ENCODE data around the gene LAMB1. TPM values are rescaled to one million over a fixed set of nuclear protein-coding genes. Genes with fewer than 3 reads are reported as not detected.

Gene LAMB1
- total RNA-seq, 1 donor from 2014 or later, result 226 TPM

DNA sequence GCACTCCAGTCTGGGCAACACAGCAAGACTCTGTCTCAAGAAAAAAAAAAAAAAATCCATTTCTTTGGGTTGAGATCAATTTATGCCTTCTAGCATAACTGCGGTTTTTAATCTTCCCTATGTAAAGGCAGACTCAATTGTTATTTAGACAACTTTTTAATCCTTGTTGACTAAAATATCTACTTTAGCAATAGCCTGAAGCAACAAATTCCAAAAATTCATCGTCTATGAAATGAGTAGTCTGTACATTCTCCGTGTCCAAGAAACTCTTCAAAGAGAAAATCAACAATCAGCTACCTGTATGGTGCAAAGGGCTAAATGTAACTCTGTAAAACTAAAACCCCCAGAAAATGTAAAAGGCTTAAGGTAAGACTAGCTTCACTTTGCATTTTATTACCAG is 22.8 kb downstream of the LAMB1 start:
- no peak overlapping the region for H3K4me3 Mint-ChIP-seq
- H3K36me3 Mint-ChIP-seq, result peaks cover 50% of the 10 kb centered on the region

DNA sequence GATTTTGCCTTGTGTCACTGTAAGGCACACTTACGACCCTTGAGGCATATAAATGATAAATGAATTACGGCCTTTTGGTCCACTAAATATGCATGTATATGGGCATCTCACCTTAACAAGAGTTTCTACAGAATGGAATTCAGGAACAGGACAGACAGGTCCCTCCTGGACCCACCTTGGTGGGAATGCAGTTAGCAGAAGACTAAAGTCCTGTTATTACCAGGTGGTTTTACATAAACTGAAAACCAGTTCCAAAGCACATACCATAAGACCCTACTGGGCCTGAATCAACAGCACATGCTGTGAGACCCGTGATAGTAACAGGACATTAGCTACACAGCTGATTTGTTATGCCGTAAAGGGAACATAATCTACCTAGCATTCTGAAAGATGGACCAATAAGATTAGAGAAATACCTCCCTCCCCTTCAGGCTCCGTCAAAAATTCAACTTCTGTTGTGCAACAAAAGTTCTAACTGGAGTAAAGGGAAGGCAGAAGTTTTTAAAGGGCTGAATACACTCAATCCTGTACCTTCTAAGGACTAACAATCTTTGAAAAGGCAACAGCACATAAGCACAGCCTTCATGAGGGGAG is 24.0 kb downstream of the LAMB1 start:
- Mint-ChIP-seq H3K36me3 (peaks cover 48% of the 10 kb centered on the region), H3K9me3 (no peaks in the 10 kb centered on the region), H3K4me3 (no peak overlapping the region), H3K27me3 (no peaks in the 10 kb centered on the region), H3K4me1 (ENCODE audit: unreplicated experiment) (peaks cover 19% of the 10 kb centered on the region), H3K27ac (peak overlapping the region; percentile 69)
- DNase-seq (ENCODE audit: extremely low spot score, unreplicated experiment), result no peak
- TF ChIP-seq, protein P1, sequence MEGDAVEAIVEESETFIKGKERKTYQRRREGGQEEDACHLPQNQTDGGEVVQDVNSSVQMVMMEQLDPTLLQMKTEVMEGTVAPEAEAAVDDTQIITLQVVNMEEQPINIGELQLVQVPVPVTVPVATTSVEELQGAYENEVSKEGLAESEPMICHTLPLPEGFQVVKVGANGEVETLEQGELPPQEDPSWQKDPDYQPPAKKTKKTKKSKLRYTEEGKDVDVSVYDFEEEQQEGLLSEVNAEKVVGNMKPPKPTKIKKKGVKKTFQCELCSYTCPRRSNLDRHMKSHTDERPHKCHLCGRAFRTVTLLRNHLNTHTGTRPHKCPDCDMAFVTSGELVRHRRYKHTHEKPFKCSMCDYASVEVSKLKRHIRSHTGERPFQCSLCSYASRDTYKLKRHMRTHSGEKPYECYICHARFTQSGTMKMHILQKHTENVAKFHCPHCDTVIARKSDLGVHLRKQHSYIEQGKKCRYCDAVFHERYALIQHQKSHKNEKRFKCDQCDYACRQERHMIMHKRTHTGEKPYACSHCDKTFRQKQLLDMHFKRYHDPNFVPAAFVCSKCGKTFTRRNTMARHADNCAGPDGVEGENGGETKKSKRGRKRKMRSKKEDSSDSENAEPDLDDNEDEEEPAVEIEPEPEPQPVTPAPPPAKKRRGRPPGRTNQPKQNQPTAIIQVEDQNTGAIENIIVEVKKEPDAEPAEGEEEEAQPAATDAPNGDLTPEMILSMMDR (conservative IDR thresholded peaks at IDR 0.05), result no peak

More for the DNA sequence above, 22.8 kb downstream of the LAMB1 start:
- Mint-ChIP-seq H3K9me3 (no peaks in the 10 kb centered on the region), H3K27me3 (no peaks in the 10 kb centered on the region), H3K4me1 (ENCODE audit: unreplicated experiment) (peaks cover 20% of the 10 kb centered on the region), H3K27ac (peak overlapping the region; percentile 17)
- DNase-seq (ENCODE audit: extremely low spot score, unreplicated experiment), result no peak
- TF ChIP-seq, protein P1 (conservative IDR thresholded peaks at IDR 0.05), result no peak

DNA sequence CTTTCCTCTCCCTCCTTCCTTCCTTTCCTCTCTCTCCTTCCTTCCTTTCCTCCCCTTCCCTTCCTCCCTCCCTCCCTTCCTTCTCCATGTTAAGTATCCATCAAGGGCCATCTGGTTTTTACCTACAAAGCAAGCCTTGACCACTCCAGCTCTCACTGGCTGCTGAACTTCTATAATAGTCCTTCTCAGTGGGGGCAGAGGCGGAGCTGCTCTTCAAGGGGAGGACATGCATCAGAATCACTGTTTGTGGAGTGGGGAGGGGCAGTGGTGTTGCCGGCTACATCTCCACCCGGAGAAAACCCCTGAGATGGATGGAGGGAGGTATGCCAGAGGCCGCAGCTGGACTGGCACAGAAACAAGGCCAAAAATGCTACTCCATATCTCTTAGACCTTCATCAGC is 25.9 kb downstream of the LAMB1 start:
- DNase-seq (ENCODE audit: extremely low spot score, unreplicated experiment), result no peak
- H3K27ac Mint-ChIP-seq, result no peak overlapping the region
- no peaks in the 10 kb centered on the region for H3K27me3 Mint-ChIP-seq
- H3K36me3 Mint-ChIP-seq, result peaks cover 52% of the 10 kb centered on the region
- H3K4me1 Mint-ChIP-seq (ENCODE audit: unreplicated experiment), result peaks cover 13% of the 10 kb centered on the region
- H3K4me3 Mint-ChIP-seq, result no peak overlapping the region
- no peaks in the 10 kb centered on the region for H3K9me3 Mint-ChIP-seq
- TF ChIP-seq, protein P1 (conservative IDR thresholded peaks at IDR 0.05), result no peak

DNA sequence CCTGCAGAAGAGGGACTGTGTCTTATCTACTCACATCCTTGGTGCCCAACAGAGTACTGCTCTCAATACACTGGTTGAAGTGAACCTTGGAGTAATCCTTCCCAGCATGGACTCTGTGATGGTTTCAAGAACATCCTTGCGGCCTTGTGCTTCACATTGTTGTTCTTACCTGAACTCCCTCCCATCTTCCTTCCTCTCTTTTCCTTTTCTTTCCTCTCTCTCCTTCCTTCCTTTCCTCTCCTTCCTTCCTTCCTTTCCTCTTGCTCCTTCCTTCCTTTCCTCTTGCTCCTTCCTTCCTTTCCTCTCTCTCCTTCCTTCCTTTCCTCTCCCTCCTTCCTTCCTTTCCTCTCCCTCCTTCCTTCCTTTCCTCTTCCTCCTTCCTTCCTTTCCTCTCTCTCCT is 26.3 kb downstream of the LAMB1 start:
- DNase-seq (ENCODE audit: extremely low spot score, unreplicated experiment), result no peak
- Mint-ChIP-seq H3K36me3 (peaks cover 52% of the 10 kb centered on the region), H3K9me3 (no peaks in the 10 kb centered on the region), H3K27ac (no peak overlapping the region), H3K4me1 (ENCODE audit: unreplicated experiment) (peaks cover 15% of the 10 kb centered on the region), H3K27me3 (no peaks in the 10 kb centered on the region), H3K4me3 (no peak overlapping the region)
- TF ChIP-seq, protein P1 (conservative IDR thresholded peaks at IDR 0.05), result no peak

DNA sequence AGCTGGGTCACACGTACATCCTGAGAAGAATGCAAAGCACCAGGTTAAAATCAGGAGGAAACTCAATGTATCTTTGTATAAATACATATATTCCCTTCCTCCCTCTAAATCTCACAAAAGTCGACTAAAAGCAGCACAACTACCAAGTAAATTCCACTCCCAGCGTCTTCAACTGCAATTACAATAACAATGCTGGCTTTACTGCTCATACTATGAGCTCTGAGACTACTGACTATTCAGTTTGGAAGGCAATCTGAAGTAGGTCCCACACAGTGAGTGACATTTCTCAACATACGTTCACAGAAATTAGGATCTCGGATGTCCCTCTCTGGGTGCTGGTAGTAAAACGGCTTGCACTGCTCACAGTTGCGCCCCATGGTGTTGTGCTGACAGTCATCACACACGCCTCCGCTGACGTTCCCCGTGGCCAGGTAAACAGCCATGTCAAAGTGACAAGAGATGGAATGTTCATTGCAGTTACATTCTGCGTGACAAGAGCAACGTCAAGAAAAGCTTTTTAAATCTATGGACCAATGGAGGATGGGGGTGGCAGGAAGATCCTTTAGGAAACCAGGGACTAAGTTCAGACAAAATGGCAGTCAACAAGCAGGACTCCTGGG is 27.5 kb downstream of the LAMB1 start:
- Mint-ChIP-seq H3K27me3 (no peaks in the 10 kb centered on the region), H3K36me3 (peaks cover 53% of the 10 kb centered on the region)

More for the DNA sequence above, 27.5 kb downstream of the LAMB1 start:
- Mint-ChIP-seq H3K4me1 (ENCODE audit: unreplicated experiment) (peaks cover 18% of the 10 kb centered on the region), H3K27ac (no peak overlapping the region), H3K9me3 (no peaks in the 10 kb centered on the region), H3K4me3 (no peak overlapping the region)
- no peak for DNase-seq (ENCODE audit: extremely low spot score, unreplicated experiment)
- TF ChIP-seq, protein P1 (conservative IDR thresholded peaks at IDR 0.05), result no peak

All from type B pancreatic cell (in vitro differentiated cells).